NCI-H2081 treated with DMSO at 0.1 percent for 48 hours (cell line): ENCODE data around the gene DNAJC5.

Experiments used
- DNase-seq: peaks from one replicate; lab custom pipeline; 2025; lab: John Stamatoyannopoulos, UW

Gene DNAJC5

GRCh38 chr20:63980806-63981728 lies 86.1 kb downstream of the DNAJC5 start, which contains the start of gene PRPF6:
Gene PRPF6 (plus strand): TSS chr20:63981132. CDS start chr20:63981246, 114 bp downstream.
- DNase-seq = peak; percentile 69

DNA sequence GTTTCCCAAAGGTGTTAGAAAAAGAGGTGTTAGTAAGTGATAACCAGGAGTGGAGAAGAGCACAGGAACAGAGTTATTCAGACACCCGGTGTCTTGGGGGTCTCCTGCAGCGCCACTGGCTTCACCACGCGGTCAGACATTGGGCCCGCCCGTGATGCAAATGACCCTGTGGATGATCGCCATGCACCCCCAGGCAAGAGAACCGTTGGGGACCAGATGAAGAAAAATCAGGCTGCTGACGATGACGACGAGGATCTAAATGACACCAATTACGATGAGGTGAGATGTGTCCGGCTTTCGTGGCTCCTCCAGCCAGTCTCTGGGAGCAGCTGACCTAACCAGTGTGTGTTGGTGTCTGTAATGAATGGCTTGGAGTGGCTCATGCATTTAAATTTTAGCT lies 88.0 kb downstream of the DNAJC5 start:
- DNase-seq = no peak
